Suppressor macrophage treated with lipopolysaccharide for 1 hour (primary cell): Measurements from ENCODE around the gene CUEDC2.
A peak's percentile ranks its signal among the peaks of the same experiment; 100 is the strongest.

ENCODE experiments used
- DNase-seq, 3 donors: peaks; one replicate each; pipeline ENCODE4 v3.0.0-alpha.2; 2020 to 2022

CUEDC2 gene, protein sequence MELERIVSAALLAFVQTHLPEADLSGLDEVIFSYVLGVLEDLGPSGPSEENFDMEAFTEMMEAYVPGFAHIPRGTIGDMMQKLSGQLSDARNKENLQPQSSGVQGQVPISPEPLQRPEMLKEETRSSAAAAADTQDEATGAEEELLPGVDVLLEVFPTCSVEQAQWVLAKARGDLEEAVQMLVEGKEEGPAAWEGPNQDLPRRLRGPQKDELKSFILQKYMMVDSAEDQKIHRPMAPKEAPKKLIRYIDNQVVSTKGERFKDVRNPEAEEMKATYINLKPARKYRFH

DNA sequence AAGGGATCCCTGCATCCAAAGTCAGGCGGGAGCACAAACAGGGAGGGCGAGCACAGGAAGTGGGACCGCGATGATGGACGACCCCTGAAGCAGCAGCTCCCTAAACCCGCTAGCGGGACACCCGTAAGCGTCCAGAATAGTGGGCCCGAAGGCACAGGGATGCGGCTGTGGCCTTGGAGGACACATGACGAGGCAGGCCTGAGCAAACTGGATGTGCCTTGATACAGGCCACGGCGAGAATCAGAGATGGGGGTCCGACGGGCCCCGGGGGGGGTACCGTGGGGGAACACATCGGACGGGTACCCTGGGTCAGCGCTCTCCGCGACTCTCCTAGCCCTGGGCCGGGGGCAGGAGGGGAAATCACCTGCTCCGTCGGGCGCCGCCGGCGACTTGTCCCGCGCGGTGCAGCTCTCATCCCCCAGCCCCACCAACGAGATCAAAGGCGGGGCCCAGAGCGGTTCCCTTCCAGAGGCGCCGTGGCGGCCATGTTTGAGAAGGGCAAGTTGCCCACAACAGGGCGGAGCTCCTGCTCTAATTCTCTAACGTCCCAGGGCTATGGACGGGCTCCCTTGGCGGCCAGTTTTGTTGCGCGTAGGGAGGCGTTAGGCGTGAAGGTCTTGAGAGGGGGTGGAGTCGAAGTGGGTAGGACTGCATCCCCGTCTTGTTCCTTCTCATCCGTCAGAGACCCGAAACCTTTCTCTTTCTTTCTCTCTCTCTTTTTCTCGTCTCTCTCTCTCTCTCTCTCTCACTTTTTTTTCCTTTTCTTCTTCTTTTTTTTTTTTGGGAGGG lies at the start of gene CUEDC2:
Gene CUEDC2, minus strand, starts transcription at position 413 of the 789 bp plus-strand sequence. CDS start 7,386 bp downstream, outside the sequence.
- DNase-seq: peak; percentile 98 to 99 (median 98)

DNA sequence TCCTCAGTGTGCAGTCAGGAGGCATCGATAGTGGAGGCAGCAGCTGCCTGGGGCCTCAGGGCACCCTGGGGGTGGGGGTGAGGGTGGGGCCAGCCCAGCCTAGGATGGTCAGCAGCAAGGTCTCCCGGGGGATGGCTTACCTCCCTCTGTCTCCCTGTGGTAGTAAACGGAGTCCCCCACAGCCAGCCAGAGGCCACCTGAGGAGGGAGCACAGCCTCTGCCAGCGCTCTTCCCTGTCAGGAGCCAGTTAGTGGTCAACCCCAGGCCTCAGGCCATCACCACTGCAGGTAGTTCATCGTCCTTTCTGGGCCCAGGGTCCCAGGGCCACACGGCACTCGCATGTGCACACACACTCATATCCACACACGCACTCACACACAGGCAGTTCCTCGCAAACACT lies 48.0 kb upstream of the CUEDC2 start:
- no peak for DNase-seq

DNA sequence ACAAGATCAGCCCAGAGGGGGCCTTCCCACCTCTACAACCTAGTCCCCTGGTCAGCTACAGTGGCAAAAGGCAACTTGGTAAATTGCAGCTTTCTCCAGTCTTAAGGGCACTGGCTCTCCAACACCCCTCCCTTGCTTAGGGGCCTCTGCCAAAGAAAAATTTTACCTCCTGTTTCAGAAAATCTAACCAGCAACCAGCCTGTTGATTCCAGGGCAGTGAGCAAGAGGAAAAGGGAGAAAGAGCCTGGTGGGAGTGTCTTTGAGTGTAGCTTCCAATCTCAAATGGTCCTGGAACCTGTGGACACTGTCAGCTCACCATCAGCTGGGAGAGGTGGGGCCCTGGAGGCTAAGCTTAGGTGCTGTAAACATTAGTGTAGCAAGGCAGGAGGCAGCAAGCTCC lies 47.3 kb upstream of the CUEDC2 start:
- no peak for DNase-seq

DNA sequence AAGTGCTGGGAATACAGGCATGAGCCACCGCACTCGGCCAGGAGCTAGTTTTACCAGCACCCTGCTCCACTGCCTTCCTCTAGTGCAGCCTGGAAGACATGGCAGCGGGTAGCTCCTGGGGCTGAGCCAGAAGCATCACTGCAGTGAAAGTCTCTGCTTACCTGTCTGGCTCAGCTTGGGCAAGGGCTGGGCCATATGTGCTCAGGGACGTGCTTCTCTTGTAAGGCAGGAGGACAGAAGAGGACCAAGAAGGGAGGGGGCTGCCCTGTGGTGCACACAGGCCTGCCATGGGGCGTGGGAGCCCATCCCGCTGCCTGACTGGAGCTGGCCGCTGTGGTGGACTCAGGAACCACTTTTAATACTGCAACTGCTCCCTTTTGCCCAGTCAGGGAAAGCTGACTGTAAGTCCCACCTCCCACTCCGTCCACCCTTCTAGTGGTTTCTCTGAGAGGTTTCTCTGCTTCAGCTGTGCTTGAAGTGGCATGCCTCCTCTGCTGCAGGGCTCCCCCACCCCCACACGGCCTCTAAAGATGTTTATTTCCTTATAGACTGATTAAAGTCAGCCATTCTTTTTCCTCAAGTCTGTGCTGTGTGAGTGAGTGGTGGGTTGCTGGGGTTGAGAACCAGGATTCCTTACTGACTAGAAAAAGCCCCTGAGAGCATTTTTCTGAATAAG lies 44.2 kb upstream of the CUEDC2 start:
- no peak for DNase-seq

DNA sequence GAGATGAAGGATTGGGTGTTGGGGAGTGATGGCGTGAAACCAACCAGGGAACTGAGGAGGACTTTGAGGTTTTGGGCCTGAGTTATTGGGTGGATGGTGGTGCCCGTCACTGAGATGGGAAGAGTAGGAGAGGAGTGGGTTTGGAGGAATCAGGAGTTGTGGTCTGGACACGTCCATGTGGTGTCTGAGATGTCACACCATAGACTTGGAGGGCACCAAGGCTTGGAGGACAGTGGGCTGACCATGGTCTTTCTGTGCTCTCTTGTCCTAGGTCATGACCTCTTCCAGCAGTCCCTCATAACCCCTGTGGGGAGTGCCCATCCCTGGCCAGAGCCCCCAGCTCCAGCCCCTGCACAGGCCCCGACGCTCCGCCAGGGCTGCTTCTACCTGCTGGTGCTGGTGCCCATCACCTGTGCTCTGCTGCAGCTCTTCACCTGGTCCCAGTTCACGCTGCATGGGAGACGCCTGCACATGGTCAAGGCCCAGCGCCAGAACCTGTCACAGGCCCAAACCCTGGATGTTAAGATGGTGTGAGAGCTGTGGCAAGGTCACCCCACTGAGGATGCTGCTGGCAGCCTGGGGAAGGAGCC lies 43.2 kb upstream of the CUEDC2 start:
- DNase-seq: no peak

DNA sequence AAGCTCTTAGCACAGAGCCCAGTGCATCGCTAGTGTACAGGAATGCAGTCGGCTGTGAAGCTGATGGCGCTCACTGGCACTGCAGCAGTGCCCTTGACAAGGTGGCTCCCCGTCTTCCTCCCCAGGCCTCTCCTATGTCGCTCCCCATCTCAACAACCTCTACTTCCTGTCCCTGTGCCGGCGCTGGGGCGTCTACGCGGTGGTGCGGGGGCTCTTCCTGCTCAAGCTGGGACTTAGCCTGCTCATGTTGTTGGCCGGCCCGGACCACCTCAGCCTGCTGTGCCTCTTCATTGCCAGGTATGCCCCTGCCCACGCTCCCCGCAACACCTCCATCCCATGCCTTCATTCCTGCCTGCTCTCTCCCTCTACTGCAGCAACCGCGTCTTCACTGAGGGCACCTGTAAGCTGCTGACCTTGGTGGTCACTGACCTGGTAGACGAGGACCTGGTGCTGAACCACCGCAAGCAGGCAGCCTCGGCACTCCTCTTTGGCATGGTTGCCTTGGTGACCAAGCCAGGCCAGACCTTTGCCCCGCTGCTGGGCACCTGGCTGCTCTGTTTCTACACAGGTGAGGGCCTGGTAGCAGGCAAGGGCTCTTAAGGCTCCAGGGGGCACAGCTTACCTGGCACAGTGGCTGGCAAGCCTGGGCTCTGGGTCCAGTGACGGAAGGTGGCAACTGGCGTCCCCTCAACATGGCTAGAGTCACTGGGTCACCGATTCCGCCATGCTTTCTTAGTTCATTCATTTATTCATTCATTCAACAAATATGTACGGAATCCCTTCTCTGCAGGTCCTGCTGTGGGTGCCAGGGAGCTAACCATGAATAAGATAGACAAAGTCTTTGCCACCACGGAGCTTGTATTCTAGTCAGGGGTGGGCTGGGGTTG lies 41.3 kb upstream of the CUEDC2 start:
- no peak for DNase-seq

DNA sequence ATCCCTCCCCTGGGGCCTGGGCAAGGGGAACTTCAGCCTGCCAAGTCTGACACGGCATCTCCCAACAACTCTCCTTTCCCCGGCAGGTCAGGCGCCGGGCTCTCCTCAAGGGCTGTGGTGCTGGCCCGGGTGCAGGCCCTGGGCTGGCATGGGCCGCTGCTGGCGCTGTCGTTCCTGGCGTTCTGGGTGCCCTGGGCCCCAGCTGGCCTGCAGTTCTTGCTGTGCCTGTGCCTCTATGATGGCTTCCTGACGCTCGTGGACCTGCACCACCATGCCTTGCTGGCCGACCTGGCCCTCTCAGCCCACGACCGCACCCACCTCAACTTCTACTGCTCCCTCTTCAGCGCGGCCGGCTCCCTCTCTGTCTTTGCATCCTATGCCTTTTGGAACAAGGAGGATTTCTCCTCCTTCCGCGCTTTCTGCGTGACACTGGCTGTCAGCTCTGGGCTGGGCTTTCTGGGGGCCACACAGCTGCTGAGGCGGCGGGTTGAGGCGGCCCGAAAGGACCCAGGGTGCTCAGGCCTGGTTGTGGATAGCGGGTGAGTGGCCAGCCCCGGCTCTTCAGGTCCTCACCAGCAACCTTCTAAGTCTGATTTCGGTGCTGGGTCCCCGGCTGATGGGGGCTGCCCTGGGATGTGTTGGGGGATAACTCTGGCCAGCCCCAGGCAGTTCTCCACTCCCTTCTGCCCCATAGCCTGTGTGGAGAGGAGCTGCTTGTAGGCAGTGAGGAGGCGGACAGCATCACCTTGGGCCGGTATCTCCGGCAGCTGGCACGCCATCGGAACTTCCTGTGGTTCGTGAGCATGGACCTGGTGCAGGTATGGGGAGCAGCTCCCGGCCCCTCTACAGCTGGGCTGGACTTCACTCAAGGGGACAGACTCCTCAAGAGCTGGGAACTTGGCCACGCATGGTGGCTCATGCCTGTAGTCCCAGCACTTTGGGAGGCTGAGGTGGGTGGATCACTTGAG lies 38.5 kb upstream of the CUEDC2 start:
- no peak for DNase-seq

DNA sequence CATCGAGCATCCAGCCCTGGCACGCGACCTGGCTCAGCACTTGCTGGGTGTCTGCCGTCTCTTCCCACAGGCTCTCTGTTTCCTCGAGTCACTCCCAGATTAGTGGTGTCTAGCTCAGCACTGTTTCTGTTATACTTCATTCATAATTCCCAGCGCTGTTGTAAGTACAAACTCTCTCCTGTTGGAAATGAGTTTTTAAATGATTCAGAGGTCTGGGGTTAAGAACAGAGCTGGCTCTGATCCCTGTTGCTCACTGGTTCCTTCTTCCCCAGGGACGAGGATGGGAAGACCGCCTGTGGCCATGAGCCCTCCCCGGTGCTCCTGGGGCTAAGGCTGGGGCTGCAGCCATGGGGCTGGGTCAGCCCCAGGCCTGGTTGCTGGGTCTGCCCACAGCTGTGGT lies 36.3 kb upstream of the CUEDC2 start:
- DNase-seq: no peak

DNA sequence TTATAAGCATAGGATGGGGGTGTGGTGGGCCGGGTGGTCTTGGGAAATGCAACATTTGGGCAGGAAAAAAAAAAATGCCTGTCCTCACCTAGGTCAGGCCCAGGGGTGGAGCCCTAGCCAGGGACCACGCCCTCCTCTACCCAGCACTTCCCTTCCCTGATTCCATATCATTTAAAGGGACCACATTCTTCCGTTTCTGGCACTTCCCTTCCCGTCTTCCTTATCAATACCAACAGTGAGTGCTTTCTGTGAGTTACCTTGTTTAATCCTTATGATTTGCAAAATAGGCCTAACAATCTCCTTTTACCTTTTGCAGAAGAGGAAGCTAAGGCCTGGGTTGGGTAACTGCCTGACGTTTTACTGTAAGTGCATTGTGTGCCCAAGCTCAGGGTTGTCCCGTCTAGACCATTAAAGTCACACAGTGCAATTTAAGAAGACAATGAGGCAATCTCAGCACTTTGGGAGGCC lies 35.6 kb upstream of the CUEDC2 start:
- DNase-seq: peak; percentile 61 to 78 (median 68)

DNA sequence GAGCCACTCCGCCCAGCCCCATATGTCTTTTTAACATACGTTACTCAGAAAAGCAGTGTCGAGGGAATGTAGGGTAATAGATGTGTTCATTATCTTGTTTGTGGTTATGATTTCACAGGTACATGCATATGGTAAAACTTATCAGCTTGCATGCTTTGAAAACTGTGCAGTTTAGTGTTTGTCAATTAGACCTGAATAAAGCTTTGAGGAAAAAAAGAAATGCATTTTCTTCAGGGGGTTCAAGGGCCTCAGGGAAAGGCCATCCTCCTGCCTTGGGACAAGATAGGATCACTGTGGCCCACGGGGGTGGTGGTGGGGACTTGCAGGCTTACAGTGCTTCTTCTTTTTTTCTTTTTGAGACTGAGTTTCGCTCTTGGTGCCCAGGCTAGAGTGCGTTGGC lies 34.9 kb upstream of the CUEDC2 start:
- DNase-seq: no peak

DNA sequence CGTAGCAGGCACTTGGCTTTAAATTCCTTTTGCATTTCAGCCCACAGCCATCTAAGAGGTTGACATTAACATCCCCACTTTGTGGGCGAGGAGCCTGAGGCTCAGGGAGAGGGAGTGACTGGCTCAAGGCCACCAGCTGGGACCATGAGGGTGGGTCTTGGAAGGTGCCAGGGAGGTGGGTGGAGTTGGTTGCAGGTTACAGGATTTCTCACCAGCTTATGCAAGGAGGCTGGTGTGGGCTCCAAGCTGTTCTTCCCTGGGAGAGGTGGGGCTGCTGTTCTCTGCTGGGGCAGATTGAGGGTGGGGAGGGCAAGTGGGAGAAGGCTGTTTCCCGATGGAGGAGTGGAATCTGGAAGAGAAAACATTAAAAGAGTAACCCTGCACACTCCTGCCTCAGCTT lies 33.1 kb upstream of the CUEDC2 start:
- no peak for DNase-seq

DNA sequence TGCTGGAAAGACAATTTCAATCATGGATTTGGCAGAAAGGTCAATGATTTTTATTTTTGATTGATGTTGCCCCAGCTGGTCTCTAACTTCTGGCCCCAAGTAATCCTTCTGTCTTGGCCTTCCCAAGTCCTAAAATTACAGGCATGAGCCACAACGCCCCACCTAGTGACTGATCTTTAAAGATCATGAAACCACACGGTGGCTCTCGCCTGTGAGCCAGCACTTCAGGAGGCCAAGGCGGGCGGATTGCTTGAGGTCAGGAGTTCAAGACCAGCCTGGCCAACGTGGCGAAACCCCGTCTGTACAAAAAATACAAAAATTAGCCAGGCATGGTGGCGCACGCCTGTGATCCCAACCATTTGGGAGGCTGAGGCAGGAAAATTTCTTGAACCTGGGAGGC lies 31.6 kb upstream of the CUEDC2 start:
- no peak for DNase-seq

DNA sequence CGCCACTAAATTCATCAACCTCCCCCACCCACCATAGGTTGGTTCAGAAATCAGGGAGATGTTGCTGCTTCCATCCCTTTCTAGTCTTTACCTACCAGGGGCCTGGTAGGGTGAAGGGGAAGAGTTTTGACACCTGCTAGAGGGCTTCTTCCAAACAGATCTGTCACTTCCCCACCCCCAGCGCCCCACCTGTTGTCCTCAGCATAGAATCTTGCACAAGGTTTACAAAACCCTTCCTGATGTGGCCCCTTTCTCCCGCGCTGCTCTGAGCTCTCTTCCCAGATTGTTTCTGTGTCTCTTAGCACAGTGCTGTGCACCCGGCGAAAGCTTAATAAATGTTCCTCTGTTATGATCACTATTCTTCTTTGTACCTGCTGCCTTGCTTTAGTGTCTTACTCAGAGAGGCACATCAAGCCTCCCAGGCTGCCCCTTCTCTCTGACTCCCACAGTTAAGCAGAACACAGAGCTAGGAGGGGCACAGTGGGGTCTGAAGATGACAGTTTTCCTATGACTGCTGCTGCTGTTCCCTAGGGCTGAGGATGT lies 30.2 kb upstream of the CUEDC2 start:
- no peak for DNase-seq

DNA sequence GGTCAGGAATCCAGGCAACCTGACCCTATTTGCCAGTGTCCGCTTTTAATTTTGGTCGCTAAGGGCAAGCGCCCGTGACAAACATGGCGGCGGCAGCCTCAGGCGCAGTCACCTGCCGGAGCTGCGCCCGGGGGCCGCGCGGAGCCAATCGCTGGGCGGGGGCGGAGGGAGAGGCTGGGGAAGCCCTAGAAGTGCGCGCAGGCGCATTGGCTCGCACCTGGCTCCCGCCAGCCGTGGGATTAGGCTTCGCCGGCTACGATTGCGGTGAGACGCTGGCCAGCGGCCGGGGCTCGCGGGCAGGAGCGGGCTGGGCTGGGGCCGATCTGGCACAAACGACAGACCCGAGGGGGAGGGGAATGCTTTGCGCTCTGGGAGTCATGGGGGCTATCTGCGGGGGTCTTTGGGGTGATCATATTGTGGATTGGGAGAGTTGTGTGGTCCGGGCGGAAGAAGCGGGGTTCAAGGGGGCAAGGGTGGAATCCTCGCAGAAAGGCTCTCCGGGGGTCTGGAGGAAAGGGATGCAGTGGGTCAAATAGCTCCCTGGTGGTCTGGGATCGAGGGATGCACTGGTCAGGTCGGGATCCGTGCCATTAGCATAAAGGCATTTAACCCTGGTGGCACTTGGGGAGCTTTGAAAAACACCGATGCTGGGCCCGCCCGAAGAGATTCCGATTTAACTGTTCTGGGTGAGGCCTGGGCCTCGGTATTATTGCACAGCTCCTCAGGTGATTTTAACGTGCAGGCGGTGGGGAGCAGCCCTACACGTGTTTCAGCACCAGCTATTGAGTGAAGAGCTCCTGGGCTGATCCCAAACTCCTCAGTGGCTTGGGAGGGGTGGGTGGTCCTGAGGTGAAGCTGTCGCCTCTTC lies 29.0 kb upstream of the CUEDC2 start:
- DNase-seq: peak; percentile 89 to 96 (median 92)

DNA sequence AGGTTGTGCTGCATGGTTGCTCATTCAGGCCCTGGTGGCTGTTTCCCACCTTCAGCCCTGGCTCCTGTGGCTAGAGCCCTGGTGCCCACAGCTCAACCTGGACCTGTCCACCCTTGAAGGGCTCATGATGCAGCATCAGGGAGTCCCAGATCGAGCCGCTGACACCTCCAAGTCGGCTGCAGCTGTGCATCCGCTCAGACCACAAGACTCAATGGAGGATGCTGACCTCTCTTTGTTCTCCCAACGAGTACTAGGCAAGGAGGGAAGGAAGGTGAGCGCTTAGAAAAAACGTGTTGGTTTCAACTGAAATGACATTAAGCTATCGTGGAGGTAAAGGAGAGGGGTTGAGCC lies 28.4 kb upstream of the CUEDC2 start:
- DNase-seq: no peak

DNA sequence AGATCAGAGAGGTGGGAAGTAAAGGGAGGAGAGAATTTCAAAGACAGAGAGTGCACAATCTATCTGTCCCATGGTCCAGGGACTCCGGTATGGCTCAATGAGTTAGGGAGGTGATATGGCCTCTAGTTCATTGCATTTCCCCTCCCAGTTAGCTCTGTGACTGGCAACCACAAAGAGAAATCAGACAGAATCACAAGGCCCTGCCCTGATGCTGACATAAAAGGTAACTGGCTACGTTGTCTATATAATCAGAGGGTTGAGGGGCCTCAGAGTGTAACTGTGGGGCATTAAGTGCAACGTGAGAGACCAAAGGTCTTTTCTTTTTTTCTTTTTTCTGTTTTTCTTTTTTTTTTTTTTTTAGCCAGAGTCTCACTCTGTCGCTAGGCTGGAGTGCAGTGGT lies 26.3 kb upstream of the CUEDC2 start:
- DNase-seq: no peak

DNA sequence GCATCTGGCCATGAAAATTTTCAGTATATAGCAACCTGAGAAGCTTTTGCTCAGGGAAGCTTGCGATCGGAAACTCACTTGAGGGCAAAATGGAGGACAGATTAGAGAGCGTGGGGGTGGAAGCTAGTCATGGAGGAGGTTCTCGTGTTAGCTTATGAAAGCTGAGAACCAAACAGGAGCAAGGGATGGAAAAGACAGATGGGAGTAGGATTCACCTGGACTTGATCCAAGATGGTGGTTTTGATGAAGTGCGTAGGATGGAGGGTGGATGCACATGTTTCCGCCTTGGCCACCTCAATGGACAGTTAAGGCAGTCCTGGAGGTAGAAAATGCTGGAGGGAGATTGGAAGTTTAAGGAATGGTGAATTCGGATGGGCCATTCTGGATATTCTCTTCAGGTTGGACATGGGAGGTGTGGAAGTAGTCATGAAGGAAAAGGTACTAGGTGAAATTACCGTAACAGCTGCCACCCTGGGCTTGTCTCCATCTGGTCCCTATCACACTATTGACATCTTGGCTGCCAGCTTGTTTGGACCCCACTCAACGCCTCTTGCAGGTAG lies 25.3 kb upstream of the CUEDC2 start:
- no peak for DNase-seq

DNA sequence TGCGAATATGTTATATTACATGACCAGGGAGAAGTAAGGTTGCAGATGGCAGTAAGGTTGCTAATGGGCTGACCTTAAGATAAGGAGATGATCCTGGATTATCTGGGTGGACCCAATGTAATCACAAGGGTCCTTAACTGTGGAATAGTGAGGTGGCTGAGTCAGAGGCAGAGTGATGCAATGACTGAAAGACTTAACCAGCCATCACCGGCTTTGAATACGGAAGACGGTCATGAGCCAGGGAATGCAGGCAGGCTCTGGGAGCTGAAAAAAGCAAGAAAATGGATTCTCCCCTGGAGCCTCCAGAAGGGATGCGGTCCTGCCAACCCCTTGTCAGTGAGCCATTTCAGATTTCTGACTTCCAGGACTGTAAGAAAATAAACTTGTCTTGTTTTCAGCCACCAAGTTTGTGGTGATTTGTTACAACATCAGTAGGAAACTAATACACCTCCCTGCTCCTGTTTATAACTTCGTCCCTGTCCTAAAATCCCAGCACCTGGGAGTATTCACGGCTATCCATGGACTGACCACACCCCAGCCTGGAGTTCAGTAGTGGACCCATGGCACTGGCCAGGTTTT lies 23.6 kb upstream of the CUEDC2 start:
- peak; percentile 84 to 89 (median 89) for DNase-seq
